Uterus (tissue), 2 donors: ENCODE measurements around the gene CBFA2T3.

Experiments
- CTCF ChIP-seq, 4 experiments: fragments of 200-600 bp in 2 of 4; fragments of 450-650 bp in 2 of 4; sonication (generic) in 2 of 4; IDR thresholded peaks; one replicate each; pipeline ENCODE4 v1.5.1; 2016 to 2019; ENCODE audit warnings: antibody characterized with exemption in 4 of 4, mild to moderate bottlenecking in 2 of 4, moderate library complexity in 1 of 4
- POLR2A ChIP-seq, 2 donors: fragments of 450-650 bp; IDR thresholded peaks; one replicate each; pipeline ENCODE4 v1.6.1; 2016; ENCODE audit warnings: antibody characterized with exemption in 2 of 2, mild to moderate bottlenecking in 1 of 2, moderate library complexity in 1 of 2

- TF ChIP-seq CTCF (IDR thresholded peaks at IDR 0.05) = no peak
- TF ChIP-seq POLR2A (IDR thresholded peaks at IDR 0.05) = no peak
These were observed 138.4 kb downstream of the CBFA2T3 start for GRCh38 chr16:88838566-88838965.
